ENCODE results near the gene TMC8.

The TMC8 gene

GRCh38 chr17:78122216-78122930 is 8.2 kb upstream of the TMC8 start:
- DNase-seq (ENCODE audit: extremely low spot score): no peak
- POLR2A ChIA-PET: no interaction called here
- TF ChIP-seq, protein P1, sequence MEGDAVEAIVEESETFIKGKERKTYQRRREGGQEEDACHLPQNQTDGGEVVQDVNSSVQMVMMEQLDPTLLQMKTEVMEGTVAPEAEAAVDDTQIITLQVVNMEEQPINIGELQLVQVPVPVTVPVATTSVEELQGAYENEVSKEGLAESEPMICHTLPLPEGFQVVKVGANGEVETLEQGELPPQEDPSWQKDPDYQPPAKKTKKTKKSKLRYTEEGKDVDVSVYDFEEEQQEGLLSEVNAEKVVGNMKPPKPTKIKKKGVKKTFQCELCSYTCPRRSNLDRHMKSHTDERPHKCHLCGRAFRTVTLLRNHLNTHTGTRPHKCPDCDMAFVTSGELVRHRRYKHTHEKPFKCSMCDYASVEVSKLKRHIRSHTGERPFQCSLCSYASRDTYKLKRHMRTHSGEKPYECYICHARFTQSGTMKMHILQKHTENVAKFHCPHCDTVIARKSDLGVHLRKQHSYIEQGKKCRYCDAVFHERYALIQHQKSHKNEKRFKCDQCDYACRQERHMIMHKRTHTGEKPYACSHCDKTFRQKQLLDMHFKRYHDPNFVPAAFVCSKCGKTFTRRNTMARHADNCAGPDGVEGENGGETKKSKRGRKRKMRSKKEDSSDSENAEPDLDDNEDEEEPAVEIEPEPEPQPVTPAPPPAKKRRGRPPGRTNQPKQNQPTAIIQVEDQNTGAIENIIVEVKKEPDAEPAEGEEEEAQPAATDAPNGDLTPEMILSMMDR (IDR thresholded peaks at IDR 0.05; ENCODE audit: control extremely low read depth, extremely low read depth, low read depth, missing control alignments): no peak
- CTCF ChIA-PET: interaction anchor here (1.4 kb wide), 1 partner anchor 52 kb away, joined by 5 read pairs; no protein-coding TSS in a partner anchor

DNA sequence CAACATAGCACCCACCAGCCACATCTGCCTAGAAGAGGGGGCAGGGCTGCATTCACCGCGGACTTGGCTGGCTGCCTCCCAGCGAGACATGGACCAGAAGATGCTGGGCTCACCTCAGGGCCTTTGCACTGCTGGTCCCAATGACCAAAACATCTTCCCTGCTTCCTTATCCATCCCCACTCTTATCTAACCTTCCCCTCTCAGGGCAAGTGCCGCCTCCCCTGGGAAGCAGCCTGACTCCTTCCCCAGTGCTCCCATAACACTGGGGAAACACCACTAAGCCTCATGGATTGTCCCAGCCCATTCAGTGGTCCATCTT is 7.7 kb upstream of the TMC8 start:
- CTCF ChIA-PET: interaction anchor here (1.4 kb wide), 1 partner anchor 51 kb away, joined by 5 read pairs; no protein-coding TSS in a partner anchor
- TF ChIP-seq, protein P1 (IDR thresholded peaks at IDR 0.05; ENCODE audit: control extremely low read depth, extremely low read depth, low read depth, missing control alignments): no peak
- POLR2A ChIA-PET: no interaction called here
- no peak for DNase-seq (ENCODE audit: extremely low spot score)

DNA sequence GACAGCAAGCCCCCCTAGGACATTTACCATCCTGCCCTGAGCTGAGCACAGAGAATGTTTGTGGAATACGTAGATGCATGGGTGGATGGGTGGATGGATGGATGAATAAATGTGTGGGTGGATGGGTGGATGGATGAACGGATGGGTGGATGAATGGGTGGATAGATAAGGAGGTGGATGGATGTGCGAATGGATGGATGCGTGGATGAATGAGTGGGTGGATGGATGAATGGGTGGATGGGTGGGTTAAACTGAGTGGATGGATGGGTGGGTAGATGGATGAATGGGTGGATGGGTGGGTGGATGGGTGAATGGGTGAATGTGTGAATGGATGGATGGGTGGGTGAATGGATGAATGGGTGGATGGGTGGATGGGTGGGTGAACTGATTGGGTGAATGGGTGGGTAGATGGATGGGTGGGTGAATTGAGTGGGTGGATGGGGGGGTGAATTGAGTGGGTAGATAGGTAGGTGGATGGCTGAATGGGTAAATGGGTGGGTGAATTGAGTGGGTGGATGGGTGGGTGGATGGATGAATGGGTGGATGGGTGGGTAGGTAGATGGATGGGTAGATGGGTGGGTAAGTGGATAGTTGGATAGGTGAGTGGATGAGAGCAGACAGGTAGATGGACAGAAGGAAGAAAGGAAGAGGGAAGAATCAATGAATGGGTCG is 7.2 kb upstream of the TMC8 start:
- ChIA-PET POLR2A (interaction anchor here (1.1 kb wide), 1 partner anchor 64 kb away, joined by 3 read pairs; the partner anchor contains the start of genes AFMID and TK1), CTCF (interaction anchor here (1.1 to 1.4 kb wide), 2 partner anchors 14 to 51 kb away, joined by 3 to 5 read pairs; no protein-coding TSS in a partner anchor)
- TF ChIP-seq, protein P1 (IDR thresholded peaks at IDR 0.05; ENCODE audit: control extremely low read depth, extremely low read depth, low read depth, missing control alignments): no peak
- DNase-seq (ENCODE audit: extremely low spot score): no peak

- DNase-seq (ENCODE audit: extremely low spot score): peak; percentile 76
- CTCF ChIA-PET: interaction anchor here (1.0 to 3.4 kb wide), 6 partner anchors 9 to 127 kb away, joined by 3 to 16 read pairs (median 8); no protein-coding TSS in a partner anchor
- TF ChIP-seq, protein P1 (IDR thresholded peaks at IDR 0.05; ENCODE audit: control extremely low read depth, extremely low read depth, low read depth, missing control alignments): no peak
- POLR2A ChIA-PET: interaction anchor here (1.0 to 1.1 kb wide), 2 partner anchors 51 to 63 kb away, joined by 3 read pairs; partner anchors contain the start of genes AFMID and TK1
Measured at GRCh38 chr17:78124081-78124835, 6.3 kb upstream of the TMC8 start.

DNA sequence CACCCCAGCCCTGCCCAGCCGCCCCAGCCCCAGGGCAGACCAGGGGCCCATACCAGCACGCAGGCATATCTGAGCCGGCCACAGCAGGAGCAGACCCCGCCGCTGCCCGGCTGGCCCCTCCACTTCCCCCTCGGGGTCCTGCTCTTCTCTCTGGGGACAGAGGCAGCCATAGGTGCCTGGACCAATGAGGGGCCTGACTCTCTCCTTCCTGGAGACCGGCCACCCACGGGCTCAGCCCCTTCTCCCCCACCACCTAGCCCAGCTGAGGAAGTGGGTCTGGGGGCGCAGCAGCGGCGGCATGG is 5.8 kb upstream of the TMC8 start:
- ChIA-PET POLR2A (interaction anchor here (1.0 to 1.1 kb wide), 2 partner anchors 50 to 62 kb away, joined by 3 read pairs; partner anchors contain the start of genes AFMID and TK1), CTCF (interaction anchor here (1.0 to 3.4 kb wide), 7 partner anchors 10 to 126 kb away, joined by 3 to 16 read pairs (median 5); no protein-coding TSS in a partner anchor)
- DNase-seq (ENCODE audit: extremely low spot score): no peak
- TF ChIP-seq, protein P1 (IDR thresholded peaks at IDR 0.05; ENCODE audit: control extremely low read depth, extremely low read depth, low read depth, missing control alignments): no peak
